Endometrial microvascular endothelial cells (primary cell): Measurements from ENCODE around the gene RAB10. TPM values are rescaled to one million over a fixed set of nuclear protein-coding genes. Genes with fewer than 3 reads are reported as not detected.
"Not testable (repeated sequence)": the region's sequence is repeated elsewhere in the genome, so short reads cannot be mapped to it uniquely, and the experiment has no call there.

Source experiments
- in situ Hi-C: cut with HindIII; loops from 2 replicates; pipeline ENCODE4 v1.10.0; 2017; ENCODE audit warnings: low sequenced_read_pairs, low pct_unique_long_range_greater_than_20kb; ENCODE audit errors: inconsistent ontology term
- total RNA-seq: library from RNA; depleted of rRNA; stranded (reverse); fragments of >200 nt; gene quantifications from one replicate; pipeline ENCODE4 v1.2.3, GENCODE V29; 2015; ENCODE audit errors: inconsistent ontology term

Gene RAB10
- total RNA-seq, 1 donor from 2014 or later = 108 TPM

DNA sequence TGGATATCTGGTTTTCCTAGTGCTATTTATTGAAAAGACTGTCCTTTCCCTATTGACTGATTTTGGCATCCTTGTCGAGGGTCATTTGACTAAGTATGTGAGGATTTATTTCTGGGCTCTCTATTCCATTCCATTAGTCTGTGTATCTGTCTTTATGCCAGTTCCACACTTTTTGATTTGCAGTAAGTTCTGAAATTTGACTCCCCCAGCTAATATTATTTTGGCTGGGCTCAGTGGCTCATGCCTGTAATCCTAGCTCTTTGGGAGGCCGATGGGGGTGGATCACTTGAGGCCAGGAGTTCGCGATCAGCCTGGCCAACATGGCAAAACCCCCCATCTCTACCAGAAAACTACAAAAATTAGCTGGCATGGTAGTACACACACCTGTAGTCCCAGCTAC, 92.2 kb downstream of the RAB10 start:
- in situ Hi-C loops = no loop called here

DNA sequence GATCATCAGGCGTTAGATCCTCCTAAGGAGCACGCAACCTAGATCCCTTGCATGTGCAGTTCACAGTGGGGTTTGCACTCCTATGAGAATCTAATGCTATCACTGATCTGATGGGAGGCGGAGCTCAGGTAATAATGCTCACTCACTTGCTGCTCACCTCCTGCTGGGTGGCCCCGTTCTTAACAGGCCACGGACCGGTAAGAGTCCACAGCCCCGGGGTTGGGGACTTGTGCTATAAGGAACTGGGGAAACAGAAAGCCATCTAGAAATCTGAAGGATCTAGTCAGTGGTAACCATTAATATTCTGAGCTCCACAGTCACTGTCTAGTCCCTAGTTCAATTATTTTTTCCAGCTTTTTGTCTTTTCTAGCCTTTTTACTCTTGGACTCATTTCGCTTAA, 94.3 kb downstream of the RAB10 start:
- in situ Hi-C loops = no loop called here

DNA sequence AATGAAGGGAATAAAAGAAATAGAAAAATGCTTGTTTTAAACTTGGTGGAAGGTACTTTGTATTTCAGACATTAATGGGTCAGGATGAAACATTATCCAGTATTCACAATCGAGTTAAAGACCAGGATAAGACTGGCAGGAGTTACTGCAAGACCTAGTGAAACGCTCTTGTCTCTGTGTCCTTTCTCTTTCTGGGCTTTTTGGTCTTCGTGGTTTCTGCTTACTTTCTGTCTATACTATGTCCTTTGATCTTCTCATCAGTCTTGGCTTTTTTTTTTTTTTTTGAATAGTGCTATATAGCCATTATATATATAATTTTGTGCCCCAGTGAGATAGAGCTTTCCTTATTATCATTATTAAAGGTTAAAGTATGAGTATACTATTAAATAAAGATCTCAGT, 96.9 kb downstream of the RAB10 start:
- in situ Hi-C loops = no loop called here

DNA sequence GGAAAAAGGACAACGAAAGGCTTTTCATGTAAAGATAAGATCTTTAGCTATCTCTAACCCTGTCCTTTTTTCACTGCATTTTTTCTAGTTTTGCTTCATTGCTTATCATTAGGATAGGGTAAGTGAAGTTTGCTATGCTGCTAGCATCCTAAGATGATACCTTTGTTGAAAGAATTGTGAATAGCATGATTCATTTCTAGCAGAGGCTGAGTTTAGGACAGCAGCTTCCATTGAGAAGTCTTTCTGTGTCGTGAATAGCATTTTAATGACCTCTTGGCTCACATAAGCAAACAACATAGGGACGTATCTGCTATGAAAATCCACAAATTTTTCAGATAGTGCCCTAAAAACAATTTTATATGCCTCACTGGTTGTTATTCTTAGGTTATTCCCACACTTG, 102.6 kb downstream of the RAB10 start:
- in situ Hi-C loops = no loop called here

DNA sequence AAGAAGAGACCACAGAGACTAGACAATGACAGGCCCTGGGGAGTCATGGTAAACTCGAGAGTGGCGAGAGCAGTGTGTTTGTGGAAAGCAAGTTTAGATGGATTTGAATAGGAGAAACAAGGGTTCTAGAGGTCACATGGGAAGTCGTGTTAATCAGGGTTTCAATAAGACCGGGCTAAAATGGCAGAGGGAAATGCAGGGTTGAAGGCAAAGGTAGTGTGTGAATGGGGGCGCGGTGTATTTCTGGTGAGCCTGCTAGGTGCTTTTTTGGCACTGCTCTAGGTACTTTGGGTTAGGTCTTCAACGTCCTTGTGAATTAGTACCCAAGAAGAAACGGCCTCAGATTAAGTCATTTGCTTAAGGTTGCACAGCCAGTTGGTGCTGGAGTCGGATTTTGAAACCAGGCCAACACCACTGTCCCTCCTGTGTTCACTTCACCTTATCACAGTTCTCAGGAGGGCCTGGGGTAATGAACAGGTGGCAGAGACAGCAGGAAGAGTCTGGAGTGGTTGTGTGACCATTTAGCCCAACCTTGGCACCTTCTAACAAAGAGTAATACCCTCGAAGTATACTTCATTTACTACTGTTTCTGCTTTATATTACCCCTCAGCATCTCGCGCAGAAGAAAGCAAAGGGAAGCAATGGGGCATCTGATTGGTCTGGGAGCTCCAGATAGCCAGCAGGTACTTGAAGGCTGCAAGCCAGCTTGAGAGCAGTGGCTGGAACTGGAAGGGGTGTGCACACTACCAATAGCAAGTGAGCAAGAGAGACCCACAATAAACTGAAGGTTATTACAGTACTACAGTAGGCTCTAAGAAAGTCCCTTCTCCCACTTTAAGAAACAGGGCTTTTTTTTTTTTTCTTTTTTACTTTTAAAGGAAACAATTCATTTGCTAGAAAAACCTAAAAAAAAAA, 105.6 kb downstream of the RAB10 start:
- in situ Hi-C loops = no loop called here

DNA sequence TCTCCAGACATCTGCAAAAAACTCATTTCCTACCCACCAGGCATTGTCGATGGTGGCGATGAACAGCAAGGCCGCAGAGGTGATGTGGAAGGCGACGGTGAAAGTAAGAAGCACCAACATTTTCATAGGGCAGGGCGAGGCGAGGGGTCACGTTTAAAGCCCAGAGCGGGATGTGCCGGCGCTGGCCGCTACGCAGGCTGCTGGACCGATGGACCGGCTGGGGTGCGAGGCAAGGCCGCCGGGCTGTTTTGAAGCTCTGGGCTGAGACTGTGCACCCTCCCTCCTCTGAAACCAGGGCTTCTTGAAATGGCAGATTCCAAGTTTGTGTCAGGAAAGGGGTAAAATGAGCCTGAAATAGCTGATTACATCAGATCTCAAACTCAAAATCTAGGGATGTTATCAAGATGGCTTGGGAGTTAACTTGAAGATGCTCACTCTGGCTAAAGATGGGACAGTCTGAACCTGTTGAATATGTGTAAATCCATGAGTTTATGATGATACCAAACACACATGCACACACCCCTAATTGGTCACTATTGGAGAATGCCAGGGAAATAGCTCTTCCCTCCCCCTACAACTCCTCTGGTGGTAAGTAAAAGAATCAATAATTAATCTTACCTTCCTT, 107.4 kb downstream of the RAB10 start:
- in situ Hi-C loops = no loop called here

DNA sequence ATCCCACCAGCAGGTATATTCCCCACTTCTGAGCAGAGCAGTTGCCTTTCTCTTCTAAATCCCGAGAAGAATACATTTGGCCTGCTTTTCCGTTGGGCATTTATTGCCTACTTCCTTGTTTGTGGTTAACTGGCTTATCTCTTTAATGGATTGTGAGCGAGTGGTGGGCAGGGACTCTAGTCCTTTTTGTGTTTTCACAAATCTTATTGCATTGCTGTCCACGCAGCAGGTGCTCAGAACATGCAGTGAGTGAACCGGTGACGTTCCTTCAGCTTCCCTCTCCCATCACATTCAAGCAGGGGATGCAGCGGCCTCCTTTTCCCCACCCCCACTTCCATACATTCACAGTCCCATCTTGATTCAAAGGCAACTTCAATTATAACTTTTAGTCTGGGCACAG, 110.1 kb downstream of the RAB10 start:
- in situ Hi-C loops = no loop called here

DNA sequence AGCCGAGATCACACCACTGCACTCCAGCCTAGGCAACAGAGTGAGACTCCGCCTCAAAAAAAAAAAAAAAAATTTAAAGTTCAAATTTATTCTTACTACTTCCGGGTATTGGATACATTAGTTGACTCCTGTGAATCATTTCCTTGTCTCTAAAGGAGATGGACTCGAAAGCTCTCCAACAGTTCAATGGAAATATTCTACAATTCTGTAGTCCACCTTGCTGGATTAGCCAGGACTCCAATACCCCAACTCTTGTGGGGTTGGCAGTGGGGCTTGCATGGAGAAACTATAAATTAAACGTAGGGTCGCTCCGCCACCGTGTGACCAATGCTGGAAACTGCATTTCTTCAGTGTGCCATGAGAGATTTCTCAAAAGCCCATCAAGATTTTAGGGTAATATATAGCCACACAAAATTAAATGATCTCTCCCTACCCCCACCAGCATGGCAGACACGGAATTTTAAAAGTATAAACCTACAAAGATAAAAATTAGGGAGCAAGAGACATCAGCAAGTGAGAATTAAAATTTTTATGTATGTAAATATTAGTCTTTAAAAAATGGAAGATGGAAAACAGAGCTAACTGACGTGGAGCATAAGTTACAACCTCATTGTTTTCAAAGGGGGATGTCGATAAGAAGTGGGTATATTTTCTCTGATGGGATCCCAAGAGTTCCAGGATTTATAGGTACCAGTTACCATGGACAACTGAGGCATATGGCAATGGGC, 111.2 kb downstream of the RAB10 start:
- in situ Hi-C loops = no loop called here

DNA sequence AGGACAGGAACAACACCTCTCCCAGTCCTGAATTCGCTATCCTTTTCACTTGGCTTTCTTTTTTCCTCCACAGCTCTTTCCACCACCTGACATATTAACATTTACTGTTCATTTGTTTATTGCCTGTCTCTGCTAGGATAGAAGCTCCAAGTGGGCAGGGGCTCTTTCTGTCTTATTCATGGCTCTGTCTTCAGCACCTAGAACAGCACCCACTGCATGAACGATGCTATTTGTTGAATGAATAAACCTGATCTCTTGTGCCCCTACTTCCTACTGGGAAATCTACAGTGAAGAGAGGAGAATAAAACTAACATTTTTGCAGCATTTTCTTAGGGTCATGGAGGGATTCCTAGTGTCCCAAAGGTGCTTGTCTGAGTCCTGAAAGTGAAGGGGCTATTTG, 114.6 kb downstream of the RAB10 start:
- in situ Hi-C loops = no loop called here

DNA sequence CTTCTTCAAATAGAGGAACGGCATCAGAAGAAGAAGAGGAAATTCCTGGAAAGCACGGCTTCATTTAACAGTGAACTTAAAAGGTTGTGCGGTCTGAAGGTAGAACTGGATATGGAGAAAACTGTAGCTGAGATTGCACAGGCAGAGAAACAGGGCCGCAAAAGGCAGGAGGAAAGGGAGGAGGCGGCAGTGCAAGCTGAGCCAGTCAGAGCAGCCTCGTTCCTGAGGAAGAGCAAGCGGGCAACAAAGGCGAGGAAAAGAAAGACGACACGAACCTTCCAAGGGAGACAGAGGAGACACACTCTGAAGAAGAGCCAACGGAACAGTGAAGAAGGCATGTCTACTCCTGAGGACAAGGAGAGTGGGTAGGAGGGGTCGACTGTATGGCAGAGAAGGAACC, 116.4 kb downstream of the RAB10 start:
- in situ Hi-C loops = no loop called here

DNA sequence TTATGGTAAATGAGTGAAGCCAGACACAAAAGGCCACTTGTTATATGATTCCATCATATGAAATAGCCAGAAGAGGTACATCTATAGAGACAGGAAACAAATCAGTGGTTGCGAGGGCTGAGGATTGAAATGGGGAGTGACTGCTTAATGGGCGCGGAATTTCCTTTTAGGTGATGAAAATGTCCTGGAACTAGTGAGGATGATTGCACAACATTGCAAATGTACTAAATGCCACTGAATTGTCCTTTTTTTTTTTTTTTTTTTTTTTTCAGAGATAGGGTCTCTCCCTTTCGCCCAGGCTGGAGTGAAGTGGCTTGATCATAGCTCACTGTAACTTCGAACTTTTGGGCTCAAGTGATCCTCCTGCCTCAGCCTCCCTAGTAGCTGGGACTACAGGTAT, 123.7 kb downstream of the RAB10 start:
- in situ Hi-C loops = no loop called here

DNA sequence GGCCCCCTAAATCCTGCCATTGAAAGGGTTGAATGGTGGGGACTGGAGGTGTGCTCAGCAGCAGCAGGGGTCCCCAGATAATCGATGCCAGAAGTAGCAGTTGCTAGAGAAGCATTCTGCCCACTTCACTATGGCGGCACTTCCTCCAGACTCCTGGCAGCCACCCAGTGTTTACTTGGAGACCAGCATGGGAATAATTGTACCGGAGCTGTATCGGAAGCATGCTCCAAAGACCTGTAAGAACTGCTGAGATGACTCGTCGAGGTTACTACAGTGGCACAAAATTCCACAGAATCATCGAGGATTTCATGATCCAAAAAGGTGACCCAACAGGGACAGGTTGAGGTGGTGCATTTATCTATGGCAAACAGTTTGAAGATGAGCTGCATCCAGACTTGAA, 128.0 kb downstream of the RAB10 start:
- in situ Hi-C loops = no loop called here

DNA sequence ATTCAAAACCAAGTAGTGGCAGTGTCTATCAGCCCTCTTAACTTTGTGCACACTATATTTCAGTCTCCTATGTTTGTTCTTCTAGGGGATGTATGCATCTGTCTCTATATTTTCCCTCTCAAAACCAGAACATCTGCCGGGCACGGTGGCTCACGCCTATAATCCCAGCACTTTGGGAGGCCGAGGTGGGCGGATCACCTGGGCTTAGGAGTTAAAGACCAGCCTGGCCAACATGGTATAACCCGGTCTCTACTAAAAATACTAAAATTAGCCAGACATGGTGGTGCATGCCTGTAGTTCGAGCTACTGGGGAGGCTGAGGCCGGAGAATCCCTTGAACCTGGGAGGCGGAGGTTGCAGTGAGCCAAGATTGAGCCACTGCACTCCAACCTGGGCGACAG, 129.1 kb downstream of the RAB10 start:
- in situ Hi-C loops = no loop called here

DNA sequence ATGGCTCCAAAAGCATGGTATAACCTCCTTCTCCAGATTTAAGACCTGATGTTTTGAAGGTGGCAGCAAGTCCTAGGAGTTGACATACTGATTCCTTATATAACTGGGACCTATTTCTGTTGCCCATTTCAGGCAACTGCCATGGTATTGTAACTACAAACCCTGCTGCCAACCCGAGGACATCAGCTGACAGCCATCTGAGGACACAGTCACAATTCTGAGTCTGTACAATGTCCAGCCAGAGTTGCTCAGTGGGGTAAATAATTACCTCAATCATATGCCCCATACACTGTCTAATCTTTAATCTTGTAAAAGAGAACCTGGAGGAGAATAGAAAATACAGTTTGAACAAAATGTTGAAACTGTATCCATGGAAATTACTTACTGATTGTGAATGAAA, 130.3 kb downstream of the RAB10 start:
- in situ Hi-C loops = no loop called here

DNA sequence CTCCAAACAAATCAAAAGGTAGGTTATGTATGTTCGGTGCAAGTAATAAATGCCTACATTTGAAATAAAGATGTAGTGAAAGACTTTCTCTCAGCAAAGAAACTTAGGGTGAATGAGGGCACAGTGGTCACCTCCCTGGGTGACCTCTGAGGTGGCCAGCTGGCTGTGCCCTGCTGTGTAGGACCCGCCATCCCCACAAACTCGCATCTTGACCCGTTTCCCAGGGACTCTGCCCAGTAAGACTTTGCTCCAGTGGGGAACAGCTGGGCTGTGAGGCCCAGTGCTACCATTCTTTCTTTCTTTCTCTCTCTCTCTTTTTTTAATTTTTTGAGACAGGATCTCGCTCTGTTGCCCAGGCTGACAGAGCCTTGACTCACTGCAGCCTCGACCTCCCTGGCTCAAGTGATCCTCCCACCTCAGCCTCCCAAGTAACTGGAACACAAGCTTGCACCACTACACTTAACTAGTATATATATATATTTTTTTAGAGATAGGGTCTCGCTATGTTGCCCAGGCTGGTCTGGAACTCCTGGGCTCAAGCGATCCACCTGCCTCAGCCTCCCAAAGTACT, 130.8 kb downstream of the RAB10 start:
- in situ Hi-C loops = no loop called here

DNA sequence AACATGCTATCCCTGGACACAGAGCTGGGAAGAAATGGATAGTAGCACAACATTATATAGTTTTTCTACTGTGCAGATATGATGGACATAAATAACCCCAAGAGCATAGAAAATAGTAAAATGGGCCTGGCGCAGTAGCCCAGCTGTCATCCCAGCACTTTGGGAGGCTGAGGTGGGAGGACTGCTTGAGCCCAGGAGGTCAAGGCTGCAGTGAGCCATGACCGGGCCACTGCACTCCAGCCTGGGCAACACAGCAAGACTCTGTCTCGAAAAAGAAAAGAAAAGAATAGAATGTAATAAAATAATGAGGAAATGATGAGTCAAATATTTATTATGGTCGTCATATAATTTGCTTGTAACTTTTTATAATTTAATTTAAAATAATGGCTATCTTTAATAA, 131.5 kb downstream of the RAB10 start:
- in situ Hi-C loops = no loop called here

DNA sequence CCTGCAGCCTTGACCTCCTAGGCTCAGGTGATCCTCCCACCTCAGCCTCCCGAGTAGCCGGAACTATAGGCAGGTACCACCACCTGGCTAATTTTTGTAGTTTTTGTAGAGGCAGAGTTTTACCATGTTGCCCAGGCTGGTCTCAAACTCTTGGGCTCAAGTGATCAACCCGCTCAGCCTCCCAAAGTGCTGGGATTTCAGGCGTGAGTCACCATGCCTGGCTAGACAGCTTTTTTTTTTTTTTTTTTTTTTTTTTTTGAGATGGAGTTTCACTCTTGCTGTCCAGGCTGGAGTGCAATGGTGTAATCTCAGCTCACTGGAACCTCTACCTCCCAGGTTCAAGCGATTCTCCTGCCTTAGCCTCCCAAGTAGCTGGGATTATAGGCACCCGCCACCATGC, 132.7 kb downstream of the RAB10 start:
- in situ Hi-C loops = not testable (repeated sequence)

DNA sequence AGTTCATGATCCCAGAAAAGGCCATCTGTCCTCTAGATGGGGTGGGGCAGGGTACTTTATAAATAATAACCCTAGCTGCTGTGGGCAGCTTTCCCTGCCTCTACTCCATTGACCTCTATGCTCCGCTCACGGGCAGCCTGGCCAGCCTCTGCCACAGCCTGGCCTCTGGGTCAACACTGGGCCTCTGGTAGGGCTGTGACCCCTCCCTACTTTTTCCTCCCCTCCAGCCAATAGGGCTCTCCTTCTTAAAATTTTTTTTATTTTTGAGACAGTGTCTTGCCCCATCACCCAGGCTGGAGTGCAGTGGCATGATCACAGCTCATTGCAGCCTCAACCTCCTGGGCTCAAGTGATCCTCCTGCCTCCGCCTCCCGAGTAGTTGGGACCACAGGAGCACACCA, 134.9 kb downstream of the RAB10 start:
- in situ Hi-C loops = no loop called here

DNA sequence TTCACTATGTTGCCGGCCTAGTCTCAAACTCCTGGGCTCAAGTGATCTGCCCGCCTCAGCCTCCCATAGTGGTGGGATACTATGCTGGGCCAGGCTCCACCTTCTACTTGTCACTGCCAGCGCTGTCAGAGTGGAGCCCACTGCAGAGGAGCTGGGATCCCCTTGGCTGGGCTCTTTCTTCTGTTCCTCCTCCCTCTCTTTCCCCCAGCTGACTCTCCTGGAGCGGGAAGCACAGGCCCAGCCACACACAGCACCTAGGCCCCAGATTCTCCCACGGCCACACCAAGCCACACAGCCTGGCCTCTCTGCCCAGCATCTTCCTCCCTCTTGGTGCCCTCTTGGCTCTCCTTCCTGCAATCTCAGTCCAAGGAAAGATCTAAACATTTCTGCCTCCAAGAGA, 135.3 kb downstream of the RAB10 start:
- in situ Hi-C loops = no loop called here
